Measurements from ENCODE around the gene PMPCB. TPM values are rescaled to one million over a fixed set of nuclear protein-coding genes. Genes with fewer than 3 reads are reported as not detected.
A peak's percentile ranks its signal among the peaks of the same experiment; 100 is the strongest.

Gene PMPCB
- total RNA-seq, 2 experiments from 2014 or later: 80.5 to 89.3 TPM

DNA sequence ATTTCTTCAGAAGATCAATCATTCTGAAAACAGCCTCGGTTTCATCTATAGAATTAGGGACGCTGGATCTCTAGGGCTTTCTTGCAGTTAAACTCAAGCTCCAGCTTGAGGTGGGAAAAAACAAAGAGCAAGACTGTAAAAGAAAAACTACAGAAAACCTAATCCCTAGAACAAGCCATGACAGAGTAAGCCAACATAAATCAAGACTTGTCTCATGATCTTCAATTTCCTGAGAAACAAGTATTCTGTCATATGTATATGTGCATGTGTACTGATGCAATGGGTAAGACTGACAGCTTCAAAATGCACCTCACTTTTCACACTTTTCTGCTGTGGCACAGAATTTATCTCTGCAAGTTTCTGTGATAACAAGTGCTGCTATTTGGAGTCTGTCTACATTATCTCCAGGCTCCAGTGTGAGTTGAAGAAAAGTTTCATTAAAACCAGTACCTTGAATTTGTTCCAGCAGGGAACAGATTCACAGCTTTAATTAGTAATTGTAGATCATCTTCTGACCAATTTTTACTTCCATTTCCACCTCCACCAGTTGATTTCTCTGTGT is 19.2 kb downstream of the PMPCB start:
- ChIA-PET POLR2A (interaction anchor here (0.8 to 1.9 kb wide), 6 partner anchors 10 to 24 kb away, joined by 4 to 8 read pairs (median 4); partner anchors contain the start of gene PMPCB), CTCF (interaction anchor here (1.3 to 2.2 kb wide), 4 partner anchors 10 to 27 kb away, joined by 3 to 12 read pairs (median 4); no protein-coding TSS in a partner anchor)
- no peak for ATAC-seq

DNA sequence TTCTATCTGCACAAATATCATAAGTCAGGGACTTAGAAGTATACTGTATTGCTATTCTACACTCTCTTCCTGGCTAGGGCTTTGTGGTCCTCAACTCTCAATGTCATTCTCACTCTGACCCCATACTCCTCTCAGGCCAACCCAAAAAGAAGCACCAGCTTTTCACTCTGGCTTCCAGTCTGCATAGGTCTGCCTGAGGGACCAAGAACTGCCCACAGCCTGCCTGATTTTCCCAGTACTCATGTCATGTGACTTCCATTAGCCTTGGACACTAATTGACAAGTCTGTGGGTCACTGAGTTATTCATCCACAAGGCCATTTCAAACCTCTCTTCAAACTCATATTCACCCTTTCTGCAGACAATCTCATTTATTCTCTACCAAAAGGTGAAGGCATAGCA is 19.8 kb downstream of the PMPCB start:
- Mint-ChIP-seq H3K36me3 (ENCODE audit: low read depth) (peaks cover 57% of the 10 kb centered on the region), H3K4me3 (no peak overlapping the region), H3K27me3 (no peaks in the 10 kb centered on the region), H3K9me3 (no peaks in the 10 kb centered on the region), H3K4me1 (ENCODE audit: low read depth) (peaks cover 4% of the 10 kb centered on the region), H3K27ac (peak overlapping the region; percentile 52)
- POLR2A ChIA-PET: interaction anchor here (1.2 to 1.9 kb wide), 5 partner anchors 10 to 23 kb away, joined by 4 to 8 read pairs (median 5); partner anchors contain the start of gene PMPCB
- CTCF ChIA-PET: interaction anchor here (1.3 to 2.2 kb wide), 4 partner anchors 10 to 27 kb away, joined by 3 to 12 read pairs (median 4); no protein-coding TSS in a partner anchor
- DNase-seq: no peak
- intact Hi-C loops (cut with micrococcal nuclease): no loop called here
- ATAC-seq: no peak
- TF ChIP-seq, protein P1, sequence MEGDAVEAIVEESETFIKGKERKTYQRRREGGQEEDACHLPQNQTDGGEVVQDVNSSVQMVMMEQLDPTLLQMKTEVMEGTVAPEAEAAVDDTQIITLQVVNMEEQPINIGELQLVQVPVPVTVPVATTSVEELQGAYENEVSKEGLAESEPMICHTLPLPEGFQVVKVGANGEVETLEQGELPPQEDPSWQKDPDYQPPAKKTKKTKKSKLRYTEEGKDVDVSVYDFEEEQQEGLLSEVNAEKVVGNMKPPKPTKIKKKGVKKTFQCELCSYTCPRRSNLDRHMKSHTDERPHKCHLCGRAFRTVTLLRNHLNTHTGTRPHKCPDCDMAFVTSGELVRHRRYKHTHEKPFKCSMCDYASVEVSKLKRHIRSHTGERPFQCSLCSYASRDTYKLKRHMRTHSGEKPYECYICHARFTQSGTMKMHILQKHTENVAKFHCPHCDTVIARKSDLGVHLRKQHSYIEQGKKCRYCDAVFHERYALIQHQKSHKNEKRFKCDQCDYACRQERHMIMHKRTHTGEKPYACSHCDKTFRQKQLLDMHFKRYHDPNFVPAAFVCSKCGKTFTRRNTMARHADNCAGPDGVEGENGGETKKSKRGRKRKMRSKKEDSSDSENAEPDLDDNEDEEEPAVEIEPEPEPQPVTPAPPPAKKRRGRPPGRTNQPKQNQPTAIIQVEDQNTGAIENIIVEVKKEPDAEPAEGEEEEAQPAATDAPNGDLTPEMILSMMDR (IDR thresholded peaks at IDR 0.05): no peak

More for the DNA sequence above, 19.2 kb downstream of the PMPCB start:
- TF ChIP-seq, protein P1 (IDR thresholded peaks at IDR 0.05): no peak
- intact Hi-C loops (cut with micrococcal nuclease): no loop called here
- no peaks in the 10 kb centered on the region for H3K9me3 Mint-ChIP-seq
- peaks cover 4% of the 10 kb centered on the region for H3K4me1 Mint-ChIP-seq (ENCODE audit: low read depth)
- peak overlapping the region; percentile 52 for H3K27ac Mint-ChIP-seq
- H3K27me3 Mint-ChIP-seq: no peaks in the 10 kb centered on the region
- DNase-seq: no peak
- no peak overlapping the region for H3K4me3 Mint-ChIP-seq
- H3K36me3 Mint-ChIP-seq (ENCODE audit: low read depth): peaks cover 60% of the 10 kb centered on the region

- ATAC-seq (peak; percentile 89), DNase-seq (no peak)
- TF ChIP-seq, protein P1 (IDR thresholded peaks at IDR 0.05): no peak
- peak overlapping the region; percentile 88 for H3K27ac Mint-ChIP-seq
- no peaks in the 10 kb centered on the region for H3K27me3 Mint-ChIP-seq
- peaks cover 32% of the 10 kb centered on the region for H3K36me3 Mint-ChIP-seq (ENCODE audit: low read depth)
- intact Hi-C loops (cut with micrococcal nuclease): no loop called here
- POLR2A ChIA-PET: interaction anchor here (1.4 to 1.8 kb wide), 2 partner anchors 10 to 22 kb away, joined by 5 read pairs; partner anchors contain the start of gene PSMC2
- peaks cover 21% of the 10 kb centered on the region for H3K4me1 Mint-ChIP-seq (ENCODE audit: low read depth)
- H3K9me3 Mint-ChIP-seq: no peaks in the 10 kb centered on the region
- H3K4me3 Mint-ChIP-seq: no peak overlapping the region
- CTCF ChIA-PET: interaction anchor here (1.9 kb wide), 1 partner anchor 18 kb away, joined by 4 read pairs; no protein-coding TSS in a partner anchor
Observed at GRCh38 chr7:103325744-103326143, 28.5 kb downstream of the PMPCB start.

GRCh38 chr7:103336761-103337160 is 39.5 kb downstream of the PMPCB start:
- peaks cover 27% of the 10 kb centered on the region for H3K4me1 Mint-ChIP-seq (ENCODE audit: low read depth)
- intact Hi-C loops (cut with micrococcal nuclease): no loop called here
- TF ChIP-seq, protein P1 (IDR thresholded peaks at IDR 0.05): no peak
- ChIA-PET POLR2A (no interaction called here), CTCF (no interaction called here)
- H3K36me3 Mint-ChIP-seq (ENCODE audit: low read depth): peaks cover 43% of the 10 kb centered on the region
- H3K9me3 Mint-ChIP-seq: no peaks in the 10 kb centered on the region
- no peak overlapping the region for H3K4me3 Mint-ChIP-seq
- DNase-seq: no peak
- no peak overlapping the region for H3K27ac Mint-ChIP-seq
- H3K27me3 Mint-ChIP-seq: no peaks in the 10 kb centered on the region
- ATAC-seq: no peak

DNA sequence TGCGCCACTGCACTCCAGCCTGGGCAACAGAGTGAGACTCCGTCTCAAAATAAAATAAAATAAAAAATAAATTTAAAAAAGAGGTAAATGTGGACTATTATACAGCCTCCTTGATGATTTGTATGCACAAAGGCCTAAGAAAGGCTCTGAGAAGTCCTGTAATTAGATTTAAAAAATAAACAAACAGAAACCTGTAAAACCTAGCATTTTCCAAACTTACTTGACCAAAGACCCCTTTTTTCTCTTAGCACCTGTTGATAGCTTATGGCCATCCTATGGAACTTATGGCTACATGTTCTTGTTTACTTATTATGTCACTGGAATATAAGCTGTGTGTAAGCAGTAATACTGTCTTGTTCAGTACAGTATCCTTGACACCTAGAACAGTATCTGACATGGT is 41.6 kb downstream of the PMPCB start:
- intact Hi-C loops (cut with micrococcal nuclease): no loop called here
- no peaks in the 10 kb centered on the region for H3K9me3 Mint-ChIP-seq
- H3K4me1 Mint-ChIP-seq (ENCODE audit: low read depth): peaks cover 33% of the 10 kb centered on the region
- H3K27me3 Mint-ChIP-seq: no peaks in the 10 kb centered on the region
- ATAC-seq (no peak), DNase-seq (no peak)
- ChIA-PET CTCF (interaction anchor here (0.7 to 1.1 kb wide), 3 partner anchors 23 to 41 kb away, joined by 3 to 4 read pairs (median 3); partner anchors contain the start of gene PMPCB), POLR2A (interaction anchor here (1.2 to 2.5 kb wide), 4 partner anchors 9 to 18 kb away, joined by 4 to 8 read pairs (median 6); partner anchors contain the start of gene PSMC2)
- TF ChIP-seq, protein P1 (IDR thresholded peaks at IDR 0.05): no peak
- H3K27ac Mint-ChIP-seq: peak overlapping the region; percentile 3
- no peak overlapping the region for H3K4me3 Mint-ChIP-seq
- peaks cover 48% of the 10 kb centered on the region for H3K36me3 Mint-ChIP-seq (ENCODE audit: low read depth)
